SK-N-SH treated with all-trans-retinoic acid at 6 μM for 48 hours (cell line): ENCODE measurements around the gene PPM1H.

Experiments
- ATAC-seq: fragments of 200-7000 bp; cut with Tn5 transposase; 3 replicates; pipeline ENCODE4 v1.9.1; 2020; ENCODE audit warnings: mild to moderate bottlenecking, moderate library complexity
- ARNTL ChIP-seq: fragments of 450-650 bp; formaldehyde crosslinking; IDR thresholded peaks from 2 replicates; pipeline ENCODE4 v1.5.0; 2020; ENCODE audit warnings: low read depth, mild to moderate bottlenecking, moderate library complexity, borderline replicate concordance
- BACH2 ChIP-seq: fragments of 250-450 bp; sonication (Bioruptor Pico); IDR thresholded peaks from 2 replicates; pipeline ENCODE4 v1.9.0; 2021; ENCODE audit warnings: mild to moderate bottlenecking, borderline replicate concordance
- CSDC2 ChIP-seq: fragments of 250-450 bp; sonication (Bioruptor Pico); IDR thresholded peaks from 2 replicates; pipeline ENCODE4 v1.5.0; 2020; ENCODE audit warnings: mild to moderate bottlenecking, moderate library complexity
- ESRRG ChIP-seq: fragments of 250-450 bp; sonication (Bioruptor Pico); IDR thresholded peaks from 2 replicates; pipeline ENCODE4 v1.6.1; 2021; ENCODE audit warnings: mild to moderate bottlenecking
- GLIS3 ChIP-seq: fragments of 250-450 bp; sonication (Bioruptor Pico); IDR thresholded peaks from 2 replicates; pipeline ENCODE4 v1.5.0; 2020; ENCODE audit warnings: mild to moderate bottlenecking, moderate library complexity
- ISL1 ChIP-seq: fragments of 250-450 bp; sonication (Bioruptor Pico); IDR thresholded peaks from 2 replicates; pipeline ENCODE4 v2.1.2; 2022; ENCODE audit warnings: mild to moderate bottlenecking, moderate library complexity
- OSR1 ChIP-seq: fragments of 250-450 bp; sonication (Bioruptor Pico); IDR thresholded peaks from 2 replicates; pipeline ENCODE4 v1.8.0; 2022; ENCODE audit warnings: moderate library complexity, mild to moderate bottlenecking, inconsistent platforms
- PPARA ChIP-seq: fragments of 250-450 bp; sonication (Bioruptor Pico); IDR thresholded peaks from 2 replicates; pipeline ENCODE4 v1.5.0; 2020; ENCODE audit warnings: mild to moderate bottlenecking, borderline replicate concordance
- RARB ChIP-seq: fragments of 250-450 bp; sonication (Bioruptor Pico); IDR thresholded peaks from 2 replicates; pipeline ENCODE4 v1.8.0; 2021; ENCODE audit warnings: mild to moderate bottlenecking, moderate library complexity
- SNAI2 ChIP-seq: fragments of 250-450 bp; sonication (Bioruptor Pico); IDR thresholded peaks from 2 replicates; pipeline ENCODE4 v1.5.0; 2020; ENCODE audit warnings: mild to moderate bottlenecking, moderate library complexity
- TCF4 ChIP-seq: fragments of 250-450 bp; sonication (Bioruptor Pico); IDR thresholded peaks from 2 replicates; pipeline ENCODE4 v1.8.0; 2021; ENCODE audit warnings: mild to moderate bottlenecking, moderate library complexity, borderline replicate concordance
- TOX ChIP-seq: fragments of 250-450 bp; sonication (Bioruptor Pico); IDR thresholded peaks from 2 replicates; pipeline ENCODE4 v1.8.0; 2021; ENCODE audit warnings: mild to moderate bottlenecking, moderate library complexity, borderline replicate concordance
- ZC3H10 ChIP-seq: fragments of 250-450 bp; sonication (Bioruptor Pico); IDR thresholded peaks from 2 replicates; pipeline ENCODE4 v1.5.1; 2021; ENCODE audit warnings: mild to moderate bottlenecking, moderate library complexity
- ZFP3 ChIP-seq: fragments of 250-450 bp; sonication (Bioruptor Pico); IDR thresholded peaks from 2 replicates; pipeline ENCODE4 v1.5.0; 2020; ENCODE audit warnings: mild to moderate bottlenecking, moderate library complexity
- ZFP30 ChIP-seq: fragments of 450-650 bp; formaldehyde crosslinking; IDR thresholded peaks from 2 replicates; pipeline ENCODE4 v1.5.0; 2022; ENCODE audit warnings: mild to moderate bottlenecking, moderate library complexity
- ZNF565 ChIP-seq: fragments of 450-650 bp; formaldehyde crosslinking; conservative IDR thresholded peaks from 2 replicates; pipeline ENCODE4 v1.5.0; 2020; ENCODE audit warnings: low read depth, mild to moderate bottlenecking, moderate library complexity
- ZNF70 ChIP-seq: fragments of 450-650 bp; formaldehyde crosslinking; IDR thresholded peaks from 2 replicates; pipeline ENCODE4 v1.5.0; 2020; ENCODE audit warnings: mild to moderate bottlenecking, moderate library complexity
- ZNF8 ChIP-seq: fragments of 450-650 bp; formaldehyde crosslinking; IDR thresholded peaks from 2 replicates; pipeline ENCODE4 v1.5.0; 2020; ENCODE audit warnings: mild to moderate bottlenecking, moderate library complexity
- TF ChIP-seq, protein P1 (sequence below): fragments of 250-450 bp; sonication (Bioruptor Pico); IDR thresholded peaks from 2 replicates; pipeline ENCODE4 v1.5.0; 2020; ENCODE audit warnings: mild to moderate bottlenecking, moderate library complexity
- TF ChIP-seq, protein P2 (sequence below): fragments of 250-450 bp; sonication (Bioruptor Pico); IDR thresholded peaks from 2 replicates; pipeline ENCODE4 v1.5.1; 2020; ENCODE audit warnings: low read depth, mild to moderate bottlenecking, moderate library complexity
- TF ChIP-seq, protein P3 (sequence below): fragments of 250-450 bp; sonication (Bioruptor Pico); IDR thresholded peaks from 2 replicates; pipeline ENCODE4 v1.5.1; 2021; ENCODE audit warnings: mild to moderate bottlenecking, moderate library complexity
- TF ChIP-seq, protein P4 (sequence below): fragments of 250-450 bp; sonication (Bioruptor Pico); IDR thresholded peaks from 2 replicates; pipeline ENCODE4 v1.8.0; 2021; ENCODE audit warnings: low read depth, mild to moderate bottlenecking, moderate library complexity, borderline replicate concordance
- TF ChIP-seq, protein P5 (sequence below): fragments of 250-450 bp; sonication (Bioruptor Pico); IDR thresholded peaks from 2 replicates; pipeline ENCODE4 v1.8.0; 2020; ENCODE audit warnings: mild to moderate bottlenecking, moderate library complexity, borderline replicate concordance

PPM1H gene

DNA sequence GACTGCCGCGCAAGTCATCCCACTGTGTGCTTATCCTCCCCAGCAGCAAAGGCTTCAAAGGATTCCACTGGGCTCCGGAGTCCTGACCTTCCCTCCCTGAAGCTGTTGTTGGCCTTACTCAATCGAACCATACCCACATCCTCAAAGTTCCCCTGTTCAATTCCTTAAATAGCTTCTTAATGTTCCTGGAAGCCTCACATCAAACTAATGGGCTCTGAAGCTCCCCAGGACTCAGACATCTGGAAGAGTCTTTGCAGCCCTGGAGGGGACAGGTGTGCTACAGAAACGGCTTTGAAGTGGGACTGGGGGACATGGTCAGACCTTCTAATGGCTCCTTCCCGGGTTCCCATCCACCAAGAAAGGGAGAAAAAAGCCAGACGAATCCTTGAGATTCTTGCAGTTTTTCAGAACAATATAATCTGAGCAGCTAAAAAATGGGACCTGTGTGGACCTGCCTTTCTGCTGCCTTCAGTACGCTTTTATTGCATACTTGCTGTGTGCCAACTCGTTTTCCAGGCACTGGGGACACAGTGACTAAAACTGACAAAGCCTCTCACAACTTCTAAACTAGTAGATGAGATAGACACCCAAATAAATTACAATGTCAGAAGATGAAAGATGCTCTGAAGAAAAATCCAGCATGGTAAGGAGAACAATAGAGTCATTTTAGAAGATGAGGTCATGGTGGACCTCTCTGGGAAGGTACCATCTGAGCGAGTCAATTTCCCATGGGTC, 263.8 kb downstream of the PPM1H start:
- ATAC-seq = no peak
- no peak for TF ChIP-seq OSR1 (CRISPR knock-in tag)
- no peak for TF ChIP-seq ZFP3 (CRISPR knock-in tag)
- TF ChIP-seq ZNF70 (CRISPR knock-in tag) = no peak
- TF ChIP-seq, protein P1, sequence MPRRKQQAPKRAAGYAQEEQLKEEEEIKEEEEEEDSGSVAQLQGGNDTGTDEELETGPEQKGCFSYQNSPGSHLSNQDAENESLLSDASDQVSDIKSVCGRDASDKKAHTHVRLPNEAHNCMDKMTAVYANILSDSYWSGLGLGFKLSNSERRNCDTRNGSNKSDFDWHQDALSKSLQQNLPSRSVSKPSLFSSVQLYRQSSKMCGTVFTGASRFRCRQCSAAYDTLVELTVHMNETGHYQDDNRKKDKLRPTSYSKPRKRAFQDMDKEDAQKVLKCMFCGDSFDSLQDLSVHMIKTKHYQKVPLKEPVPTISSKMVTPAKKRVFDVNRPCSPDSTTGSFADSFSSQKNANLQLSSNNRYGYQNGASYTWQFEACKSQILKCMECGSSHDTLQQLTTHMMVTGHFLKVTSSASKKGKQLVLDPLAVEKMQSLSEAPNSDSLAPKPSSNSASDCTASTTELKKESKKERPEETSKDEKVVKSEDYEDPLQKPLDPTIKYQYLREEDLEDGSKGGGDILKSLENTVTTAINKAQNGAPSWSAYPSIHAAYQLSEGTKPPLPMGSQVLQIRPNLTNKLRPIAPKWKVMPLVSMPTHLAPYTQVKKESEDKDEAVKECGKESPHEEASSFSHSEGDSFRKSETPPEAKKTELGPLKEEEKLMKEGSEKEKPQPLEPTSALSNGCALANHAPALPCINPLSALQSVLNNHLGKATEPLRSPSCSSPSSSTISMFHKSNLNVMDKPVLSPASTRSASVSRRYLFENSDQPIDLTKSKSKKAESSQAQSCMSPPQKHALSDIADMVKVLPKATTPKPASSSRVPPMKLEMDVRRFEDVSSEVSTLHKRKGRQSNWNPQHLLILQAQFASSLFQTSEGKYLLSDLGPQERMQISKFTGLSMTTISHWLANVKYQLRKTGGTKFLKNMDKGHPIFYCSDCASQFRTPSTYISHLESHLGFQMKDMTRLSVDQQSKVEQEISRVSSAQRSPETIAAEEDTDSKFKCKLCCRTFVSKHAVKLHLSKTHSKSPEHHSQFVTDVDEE = no peak
- TF ChIP-seq, protein P2, sequence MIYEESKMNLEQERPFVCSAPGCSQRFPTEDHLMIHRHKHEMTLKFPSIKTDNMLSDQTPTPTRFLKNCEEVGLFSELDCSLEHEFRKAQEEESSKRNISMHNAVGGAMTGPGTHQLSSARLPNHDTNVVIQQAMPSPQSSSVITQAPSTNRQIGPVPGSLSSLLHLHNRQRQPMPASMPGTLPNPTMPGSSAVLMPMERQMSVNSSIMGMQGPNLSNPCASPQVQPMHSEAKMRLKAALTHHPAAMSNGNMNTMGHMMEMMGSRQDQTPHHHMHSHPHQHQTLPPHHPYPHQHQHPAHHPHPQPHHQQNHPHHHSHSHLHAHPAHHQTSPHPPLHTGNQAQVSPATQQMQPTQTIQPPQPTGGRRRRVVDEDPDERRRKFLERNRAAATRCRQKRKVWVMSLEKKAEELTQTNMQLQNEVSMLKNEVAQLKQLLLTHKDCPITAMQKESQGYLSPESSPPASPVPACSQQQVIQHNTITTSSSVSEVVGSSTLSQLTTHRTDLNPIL (CRISPR knock-in tag) = no peak
- TF ChIP-seq CSDC2 (CRISPR knock-in tag) = no peak
- TF ChIP-seq ARNTL = no peak
- TF ChIP-seq, protein P3, sequence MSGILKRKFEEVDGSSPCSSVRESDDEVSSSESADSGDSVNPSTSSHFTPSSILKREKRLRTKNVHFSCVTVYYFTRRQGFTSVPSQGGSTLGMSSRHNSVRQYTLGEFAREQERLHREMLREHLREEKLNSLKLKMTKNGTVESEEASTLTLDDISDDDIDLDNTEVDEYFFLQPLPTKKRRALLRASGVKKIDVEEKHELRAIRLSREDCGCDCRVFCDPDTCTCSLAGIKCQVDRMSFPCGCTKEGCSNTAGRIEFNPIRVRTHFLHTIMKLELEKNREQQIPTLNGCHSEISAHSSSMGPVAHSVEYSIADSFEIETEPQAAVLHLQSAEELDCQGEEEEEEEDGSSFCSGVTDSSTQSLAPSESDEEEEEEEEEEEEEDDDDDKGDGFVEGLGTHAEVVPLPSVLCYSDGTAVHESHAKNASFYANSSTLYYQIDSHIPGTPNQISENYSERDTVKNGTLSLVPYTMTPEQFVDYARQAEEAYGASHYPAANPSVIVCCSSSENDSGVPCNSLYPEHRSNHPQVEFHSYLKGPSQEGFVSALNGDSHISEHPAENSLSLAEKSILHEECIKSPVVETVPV (CRISPR knock-in tag) = no peak
- no peak for TF ChIP-seq ZFP30 (CRISPR knock-in tag)
- no peak for TF ChIP-seq ZNF565
- TF ChIP-seq ZNF8 (CRISPR knock-in tag) = no peak
- TF ChIP-seq, protein P4, sequence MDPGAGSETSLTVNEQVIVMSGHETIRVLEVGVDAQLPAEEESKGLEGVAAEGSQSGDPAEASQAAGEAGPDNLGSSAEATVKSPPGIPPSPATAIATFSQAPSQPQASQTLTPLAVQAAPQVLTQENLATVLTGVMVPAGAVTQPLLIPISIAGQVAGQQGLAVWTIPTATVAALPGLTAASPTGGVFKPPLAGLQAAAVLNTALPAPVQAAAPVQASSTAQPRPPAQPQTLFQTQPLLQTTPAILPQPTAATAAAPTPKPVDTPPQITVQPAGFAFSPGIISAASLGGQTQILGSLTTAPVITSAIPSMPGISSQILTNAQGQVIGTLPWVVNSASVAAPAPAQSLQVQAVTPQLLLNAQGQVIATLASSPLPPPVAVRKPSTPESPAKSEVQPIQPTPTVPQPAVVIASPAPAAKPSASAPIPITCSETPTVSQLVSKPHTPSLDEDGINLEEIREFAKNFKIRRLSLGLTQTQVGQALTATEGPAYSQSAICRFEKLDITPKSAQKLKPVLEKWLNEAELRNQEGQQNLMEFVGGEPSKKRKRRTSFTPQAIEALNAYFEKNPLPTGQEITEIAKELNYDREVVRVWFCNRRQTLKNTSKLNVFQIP = no peak
- no peak for TF ChIP-seq TOX
- TF ChIP-seq, protein P5, sequence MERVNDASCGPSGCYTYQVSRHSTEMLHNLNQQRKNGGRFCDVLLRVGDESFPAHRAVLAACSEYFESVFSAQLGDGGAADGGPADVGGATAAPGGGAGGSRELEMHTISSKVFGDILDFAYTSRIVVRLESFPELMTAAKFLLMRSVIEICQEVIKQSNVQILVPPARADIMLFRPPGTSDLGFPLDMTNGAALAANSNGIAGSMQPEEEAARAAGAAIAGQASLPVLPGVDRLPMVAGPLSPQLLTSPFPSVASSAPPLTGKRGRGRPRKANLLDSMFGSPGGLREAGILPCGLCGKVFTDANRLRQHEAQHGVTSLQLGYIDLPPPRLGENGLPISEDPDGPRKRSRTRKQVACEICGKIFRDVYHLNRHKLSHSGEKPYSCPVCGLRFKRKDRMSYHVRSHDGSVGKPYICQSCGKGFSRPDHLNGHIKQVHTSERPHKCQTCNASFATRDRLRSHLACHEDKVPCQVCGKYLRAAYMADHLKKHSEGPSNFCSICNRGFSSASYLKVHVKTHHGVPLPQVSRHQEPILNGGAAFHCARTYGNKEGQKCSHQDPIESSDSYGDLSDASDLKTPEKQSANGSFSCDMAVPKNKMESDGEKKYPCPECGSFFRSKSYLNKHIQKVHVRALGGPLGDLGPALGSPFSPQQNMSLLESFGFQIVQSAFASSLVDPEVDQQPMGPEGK = no peak
- TF ChIP-seq ZC3H10 (CRISPR knock-in tag) = no peak
- TF ChIP-seq ESRRG (CRISPR knock-in tag) = no peak
- TF ChIP-seq SNAI2 (CRISPR knock-in tag) = no peak
- no peak for TF ChIP-seq RARB (CRISPR knock-in tag)
- TF ChIP-seq PPARA (CRISPR knock-in tag) = no peak
- no peak for TF ChIP-seq TCF4

DNA sequence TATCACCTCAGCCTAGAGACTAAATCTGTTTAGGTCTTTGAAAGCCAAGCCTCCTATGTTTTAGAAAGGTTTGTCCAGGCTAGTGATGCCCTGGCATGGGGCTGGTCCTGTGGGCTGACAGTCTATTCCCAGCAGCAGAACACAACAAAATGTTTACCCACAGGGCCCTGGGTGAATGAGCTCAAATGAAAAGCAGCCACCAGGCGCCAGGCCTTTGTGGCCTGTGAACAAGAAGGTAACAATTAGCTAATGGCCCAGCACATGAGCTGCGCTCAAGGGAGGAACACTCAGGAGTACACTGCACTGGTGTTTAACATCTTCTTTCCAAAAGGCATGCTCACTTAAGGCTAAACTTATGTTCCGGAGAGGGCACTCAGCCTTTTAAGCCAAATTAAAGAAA, 266.2 kb downstream of the PPM1H start:
- no peak for ATAC-seq

More for the DNA sequence above, 266.2 kb downstream of the PPM1H start:
- TF ChIP-seq, protein P4 = no peak
- TF ChIP-seq, protein P3 (CRISPR knock-in tag) = no peak
- no peak for TF ChIP-seq ARNTL
- TF ChIP-seq OSR1 (CRISPR knock-in tag) = no peak
- TF ChIP-seq BACH2 = no peak
- TF ChIP-seq ISL1 (CRISPR knock-in tag) = no peak
- TF ChIP-seq, protein P5 = no peak
- no peak for TF ChIP-seq GLIS3 (CRISPR knock-in tag)
- no peak for TF ChIP-seq RARB (CRISPR knock-in tag)
- no peak for TF ChIP-seq CSDC2 (CRISPR knock-in tag)
- TF ChIP-seq ZNF8 (CRISPR knock-in tag) = no peak
- TF ChIP-seq, protein P2 (CRISPR knock-in tag) = no peak
- TF ChIP-seq TCF4 = no peak
- no peak for TF ChIP-seq ESRRG (CRISPR knock-in tag)
- TF ChIP-seq SNAI2 (CRISPR knock-in tag) = no peak
